GM06990 (cell line): ENCODE data around the gene VCX2.
"Not testable (repeated sequence)": the region's sequence is repeated elsewhere in the genome, so short reads cannot be mapped to it uniquely, and the experiment has no call there.

ENCODE experiments used
- DNase-seq: peaks from one replicate; pipeline ENCODE4 v3.0.0-alpha.2; 2011; ENCODE audit not compliant: insufficient read length; ENCODE audit errors: extremely low read depth
- H3K27me3 ChIP-seq: replicated peaks from 2 replicates; pipeline ENCODE4 v1.6.0; 2011; ENCODE audit warnings: low read length; ENCODE audit not compliant: control insufficient read depth, insufficient read depth
- H3K36me3 ChIP-seq: 2 replicates; pipeline ENCODE4 v1.5.1; 2011; ENCODE audit warnings: low read length; ENCODE audit not compliant: control insufficient read depth, insufficient read depth
- H3K4me3 ChIP-seq: replicated peaks from 2 replicates; pipeline ENCODE4 v1.5.1; 2011; ENCODE audit warnings: low read depth, mild to moderate bottlenecking, control low read depth, low read length
- CTCF ChIP-seq: IDR thresholded peaks from 2 replicates; pipeline ENCODE4 v1.5.1; 2011; ENCODE audit warnings: low read length, control low read depth, mild to moderate bottlenecking, inconsistent platforms; ENCODE audit not compliant: insufficient read depth, poor library complexity, severe bottlenecking

The VCX2 gene

GRCh38 chrX:8126648-8127047 is 44.4 kb downstream of the VCX2 start:
- Histone ChIP-seq H3K27me3 (no peaks in the 10 kb centered on the region), H3K36me3 (no peaks in the 10 kb centered on the region), H3K4me3 (no peak overlapping the region)
- DNase-seq, result no peak
- no peak for TF ChIP-seq CTCF

GRCh38 chrX:8126092-8126491 is 45.0 kb downstream of the VCX2 start:
- no peak for TF ChIP-seq CTCF
- Histone ChIP-seq H3K36me3 (no peaks in the 10 kb centered on the region), H3K27me3 (no peaks in the 10 kb centered on the region), H3K4me3 (no peak overlapping the region)
- no peak for DNase-seq

GRCh38 chrX:8125566-8125965 is 45.5 kb downstream of the VCX2 start:
- DNase-seq, result no peak

DNA sequence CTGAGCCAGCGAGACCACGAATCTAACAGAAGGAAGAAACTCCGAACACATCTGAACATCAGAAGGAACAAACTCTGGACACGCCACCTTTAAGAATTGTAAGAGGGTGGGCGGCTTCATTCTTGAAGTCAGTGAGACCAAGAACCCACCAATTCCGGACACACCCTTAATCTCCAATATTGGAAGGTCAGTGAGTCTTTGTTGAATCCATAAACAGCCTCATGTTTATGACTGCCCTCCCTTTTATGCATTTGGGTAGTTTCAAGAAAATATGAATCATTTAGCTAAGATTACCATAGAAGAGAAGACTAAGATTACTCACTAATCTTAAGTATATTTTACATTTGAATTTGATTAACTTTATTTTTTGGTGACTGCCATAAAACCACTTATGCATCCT is 48.5 kb downstream of the VCX2 start:
- DNase-seq, result no peak
- no peak overlapping the region for H3K4me3 ChIP-seq
- no peaks in the 10 kb centered on the region for H3K36me3 ChIP-seq
- no peaks in the 10 kb centered on the region for H3K27me3 ChIP-seq
- no peak for TF ChIP-seq CTCF

More at GRCh38 chrX:8125566-8125965, 45.5 kb downstream of the VCX2 start:
- no peaks in the 10 kb centered on the region for H3K36me3 ChIP-seq
- no peaks in the 10 kb centered on the region for H3K27me3 ChIP-seq
- TF ChIP-seq CTCF, result no peak
- no peak overlapping the region for H3K4me3 ChIP-seq

GRCh38 chrX:8121391-8121790 is 49.7 kb downstream of the VCX2 start:
- not testable (repeated sequence) for H3K36me3 ChIP-seq, DNase-seq, H3K4me3 ChIP-seq, H3K27me3 ChIP-seq
